Mammary epithelial cell (primary cell): Measurements from ENCODE around the gene LAGE3.

ENCODE experiments used
- CTCF ChIP-seq, 2 donors: IDR thresholded peaks in 1 of 2; conservative IDR thresholded peaks in 1 of 2; 2 replicates each; pipeline ENCODE4 v1.5.1; 2011 to 2012; ENCODE audit warnings: inconsistent platforms in 2 of 2, low read length in 2 of 2, mild to moderate bottlenecking in 2 of 2, control low read depth in 1 of 2, low read depth in 1 of 2; ENCODE audit not compliant: insufficient read depth in 1 of 2; ENCODE audit errors: extremely low read depth in 1 of 2
- EZH2 ChIP-seq: IDR thresholded peaks from 2 replicates; pipeline ENCODE4 v1.6.1; 2012; ENCODE audit warnings: low read length, inconsistent platforms, borderline replicate concordance

GRCh38 chrX:154509455-154509854 is 30.4 kb upstream of the LAGE3 start:
- TF ChIP-seq CTCF (conservative IDR thresholded peaks at IDR 0.05 in 1 of 2, IDR thresholded peaks at IDR 0.05 in 1 of 2; ENCODE audit: extremely low read depth in 1 of 2, insufficient read depth in 1 of 2, low read depth in 1 of 2, low read length in 2 of 2) (no peak), EZH2 (no peak)
